Activated CD8-positive, alpha-beta memory T cell treated with anti-CD3 and anti-CD28 coated beads, Interleukin-2, amount 10 ng/mL, durations not matched to agents 7 days and 5 days (primary cell): ENCODE data around the gene HCK. TPM values are rescaled to one million over a fixed set of nuclear protein-coding genes. Genes with fewer than 3 reads are reported as not detected.

Experiments used
- ATAC-seq: fragments of 150-1000 bp; cut with Tn5 transposase; one replicate; pipeline ENCODE4 v1.10.0; 2021; ENCODE audit warnings: moderate library complexity
- CTCF ChIA-PET: fragments of 350-600 bp; sonication (Branson Sonifier 250); formaldehyde crosslinking; loops from one replicate; lab custom pipeline; 2021; ENCODE audit warnings: antibody characterized with exemption; lab: Charles Lee
- DNase-seq: peaks from one replicate; pipeline ENCODE4 v3.0.0-alpha.2; 2020
- H3K27ac Mint-ChIP-seq: one replicate; pipeline ENCODE4 v1.8.0; 2021; ENCODE audit warnings: mild to moderate bottlenecking, mixed read lengths
- H3K27me3 Mint-ChIP-seq: one replicate; pipeline ENCODE4 v1.8.0; 2021; ENCODE audit warnings: mixed read lengths
- H3K36me3 Mint-ChIP-seq: one replicate; pipeline ENCODE4 v1.8.0; 2021; ENCODE audit warnings: mild to moderate bottlenecking, mixed read lengths
- H3K4me1 Mint-ChIP-seq: one replicate; pipeline ENCODE4 v1.8.0; 2021; ENCODE audit warnings: mixed read lengths
- H3K4me3 Mint-ChIP-seq: one replicate; pipeline ENCODE4 v1.8.0; 2021; ENCODE audit warnings: mild to moderate bottlenecking, moderate library complexity, mixed read lengths
- H3K9me3 Mint-ChIP-seq: one replicate; pipeline ENCODE4 v1.8.0; 2022; ENCODE audit warnings: low read depth, mixed read lengths
- total RNA-seq, 2 experiments: library from RNA; stranded (reverse); gene quantifications; one replicate each; pipeline ENCODE4 v1.2.3, GENCODE V29; 2021

The HCK gene
- total RNA-seq, 2 experiments from 2014 or later, result not detected

- Mint-ChIP-seq H3K4me1 (no peaks in the 10 kb centered on the region), H3K9me3 (no peaks in the 10 kb centered on the region), H3K36me3 (no peaks in the 10 kb centered on the region), H3K27ac (no peak overlapping the region), H3K4me3 (no peak overlapping the region), H3K27me3 (peaks cover 52% of the 10 kb centered on the region)
- CTCF ChIA-PET, result interaction anchor here (1.1 to 2.2 kb wide), 5 partner anchors 52 to 218 kb away, joined by 3 to 10 read pairs (median 3); no protein-coding TSS in a partner anchor
- DNase-seq (no peak), ATAC-seq (no peak)
Observed at GRCh38 chr20:32034581-32035425, 17.2 kb upstream of the HCK start.

GRCh38 chr20:32035426-32035779, 16.6 kb upstream of the HCK start:
- Mint-ChIP-seq H3K27me3 (peaks cover 47% of the 10 kb centered on the region), H3K4me3 (no peak overlapping the region), H3K4me1 (no peaks in the 10 kb centered on the region), H3K9me3 (no peaks in the 10 kb centered on the region), H3K36me3 (no peaks in the 10 kb centered on the region), H3K27ac (no peak overlapping the region)
- no peak for ATAC-seq
- no peak for DNase-seq
- CTCF ChIA-PET, result interaction anchor here (0.5 to 2.2 kb wide), 6 partner anchors 51 to 218 kb away, joined by 3 to 10 read pairs (median 3); no protein-coding TSS in a partner anchor

GRCh38 chr20:32036252-32036651, 15.8 kb upstream of the HCK start:
- Mint-ChIP-seq H3K4me1 (no peaks in the 10 kb centered on the region), H3K36me3 (no peaks in the 10 kb centered on the region), H3K9me3 (no peaks in the 10 kb centered on the region), H3K27ac (no peak overlapping the region), H3K27me3 (peaks cover 54% of the 10 kb centered on the region), H3K4me3 (no peak overlapping the region)
- DNase-seq, result no peak
- no peak for ATAC-seq
- CTCF ChIA-PET, result interaction anchor here (0.5 to 2.2 kb wide), 6 partner anchors 10 to 214 kb away, joined by 3 to 10 read pairs (median 3); no protein-coding TSS in a partner anchor

GRCh38 chr20:32036716-32037485, 15.1 kb upstream of the HCK start:
- H3K4me1 Mint-ChIP-seq, result no peaks in the 10 kb centered on the region
- peaks cover 55% of the 10 kb centered on the region for H3K27me3 Mint-ChIP-seq
- CTCF ChIA-PET, result interaction anchor here (0.7 to 2.2 kb wide), 3 partner anchors 11 to 214 kb away, joined by 3 to 10 read pairs (median 3); no protein-coding TSS in a partner anchor

GRCh38 chr20:32037929-32038328, 14.1 kb upstream of the HCK start:
- H3K4me1 Mint-ChIP-seq, result no peaks in the 10 kb centered on the region
- H3K27ac Mint-ChIP-seq, result no peak overlapping the region
- ATAC-seq (no peak), DNase-seq (no peak)
- H3K4me3 Mint-ChIP-seq, result no peak overlapping the region
- no peaks in the 10 kb centered on the region for H3K36me3 Mint-ChIP-seq
- CTCF ChIA-PET, result interaction anchor here (0.6 kb wide), 1 partner anchor 234 kb away, joined by 3 read pairs; no protein-coding TSS in a partner anchor
- H3K9me3 Mint-ChIP-seq, result no peaks in the 10 kb centered on the region
- peaks cover 54% of the 10 kb centered on the region for H3K27me3 Mint-ChIP-seq

More at GRCh38 chr20:32036716-32037485, 15.1 kb upstream of the HCK start:
- Mint-ChIP-seq H3K9me3 (no peaks in the 10 kb centered on the region), H3K36me3 (no peaks in the 10 kb centered on the region), H3K27ac (no peak overlapping the region), H3K4me3 (no peak overlapping the region)
- ATAC-seq (no peak), DNase-seq (no peak)

GRCh38 chr20:32040142-32040953, 11.7 kb upstream of the HCK start:
- no peaks in the 10 kb centered on the region for H3K36me3 Mint-ChIP-seq
- ATAC-seq, result no peak
- CTCF ChIA-PET, result interaction anchor here (3.6 kb wide), 1 partner anchor 9 kb away, joined by 26 read pairs; no protein-coding TSS in a partner anchor
- no peak for DNase-seq
- H3K27ac Mint-ChIP-seq, result no peak overlapping the region
- H3K4me1 Mint-ChIP-seq, result no peaks in the 10 kb centered on the region
- H3K9me3 Mint-ChIP-seq, result no peaks in the 10 kb centered on the region
- peaks cover 53% of the 10 kb centered on the region for H3K27me3 Mint-ChIP-seq
- no peak overlapping the region for H3K4me3 Mint-ChIP-seq

- no peaks in the 10 kb centered on the region for H3K36me3 Mint-ChIP-seq
- no peak overlapping the region for H3K4me3 Mint-ChIP-seq
- H3K27me3 Mint-ChIP-seq, result peaks cover 74% of the 10 kb centered on the region
- H3K4me1 Mint-ChIP-seq, result peaks cover 3% of the 10 kb centered on the region
- DNase-seq (no peak), ATAC-seq (no peak)
- H3K27ac Mint-ChIP-seq, result no peak overlapping the region
- CTCF ChIA-PET, result no interaction called here
- no peaks in the 10 kb centered on the region for H3K9me3 Mint-ChIP-seq
Observed at GRCh38 chr20:32045999-32046398, 6.0 kb upstream of the HCK start.

- CTCF ChIA-PET, result no interaction called here
- H3K4me3 Mint-ChIP-seq, result no peak overlapping the region
- H3K9me3 Mint-ChIP-seq, result no peaks in the 10 kb centered on the region
- peaks cover 17% of the 10 kb centered on the region for H3K4me1 Mint-ChIP-seq
- no peaks in the 10 kb centered on the region for H3K36me3 Mint-ChIP-seq
- peaks cover 75% of the 10 kb centered on the region for H3K27me3 Mint-ChIP-seq
- ATAC-seq, result no peak
- H3K27ac Mint-ChIP-seq, result no peak overlapping the region
- DNase-seq, result no peak
Observed at GRCh38 chr20:32050324-32050841, 1.7 kb upstream of the HCK start.

GRCh38 chr20:32050851-32051556, 1.0 kb upstream of the HCK start:
- Mint-ChIP-seq H3K9me3 (no peaks in the 10 kb centered on the region), H3K4me1 (peaks cover 17% of the 10 kb centered on the region), H3K4me3 (no peak overlapping the region), H3K27ac (no peak overlapping the region), H3K27me3 (peaks cover 76% of the 10 kb centered on the region), H3K36me3 (no peaks in the 10 kb centered on the region)
- ATAC-seq, result no peak
- DNase-seq, result no peak
- CTCF ChIA-PET, result no interaction called here

GRCh38 chr20:32051720-32052089, 337 bp upstream of the HCK start:
- no peak for ATAC-seq
- no peak for DNase-seq
- Mint-ChIP-seq H3K36me3 (no peaks in the 10 kb centered on the region), H3K9me3 (no peaks in the 10 kb centered on the region), H3K4me3 (no peak overlapping the region), H3K4me1 (peaks cover 17% of the 10 kb centered on the region), H3K27ac (no peak overlapping the region), H3K27me3 (peaks cover 73% of the 10 kb centered on the region)
- CTCF ChIA-PET, result interaction anchor here (2.3 to 2.6 kb wide), 2 partner anchors 21 to 198 kb away, joined by 7 to 12 read pairs; no protein-coding TSS in a partner anchor

- H3K4me1 Mint-ChIP-seq, result peaks cover 17% of the 10 kb centered on the region
- DNase-seq, result no peak
- no peak overlapping the region for H3K27ac Mint-ChIP-seq
- H3K9me3 Mint-ChIP-seq, result no peaks in the 10 kb centered on the region
- no peaks in the 10 kb centered on the region for H3K36me3 Mint-ChIP-seq
- H3K4me3 Mint-ChIP-seq, result no peak overlapping the region
- CTCF ChIA-PET, result interaction anchor here (2.3 to 2.6 kb wide), 2 partner anchors 22 to 199 kb away, joined by 7 to 12 read pairs; no protein-coding TSS in a partner anchor
- no peak for ATAC-seq
- peaks cover 69% of the 10 kb centered on the region for H3K27me3 Mint-ChIP-seq
Observed at GRCh38 chr20:32052778-32053362, 828 bp downstream of the HCK start.

- DNase-seq (no peak), ATAC-seq (no peak)
- no peak overlapping the region for H3K27ac Mint-ChIP-seq
- H3K36me3 Mint-ChIP-seq, result no peaks in the 10 kb centered on the region
- peaks cover 17% of the 10 kb centered on the region for H3K4me1 Mint-ChIP-seq
- no peak overlapping the region for H3K4me3 Mint-ChIP-seq
- H3K27me3 Mint-ChIP-seq, result peaks cover 72% of the 10 kb centered on the region
- no peaks in the 10 kb centered on the region for H3K9me3 Mint-ChIP-seq
- CTCF ChIA-PET, result interaction anchor here (2.3 to 2.6 kb wide), 2 partner anchors 22 to 200 kb away, joined by 7 to 12 read pairs; no protein-coding TSS in a partner anchor
Observed at GRCh38 chr20:32053648-32054047, 1.6 kb downstream of the HCK start.
